Measurements from ENCODE around the gene CCDC57. TPM values are rescaled to one million over a fixed set of nuclear protein-coding genes. Genes with fewer than 3 reads are reported as not detected.

Gene CCDC57
- polyA plus RNA-seq, 1 donor from 2014 or later, result 70.9 TPM

DNA sequence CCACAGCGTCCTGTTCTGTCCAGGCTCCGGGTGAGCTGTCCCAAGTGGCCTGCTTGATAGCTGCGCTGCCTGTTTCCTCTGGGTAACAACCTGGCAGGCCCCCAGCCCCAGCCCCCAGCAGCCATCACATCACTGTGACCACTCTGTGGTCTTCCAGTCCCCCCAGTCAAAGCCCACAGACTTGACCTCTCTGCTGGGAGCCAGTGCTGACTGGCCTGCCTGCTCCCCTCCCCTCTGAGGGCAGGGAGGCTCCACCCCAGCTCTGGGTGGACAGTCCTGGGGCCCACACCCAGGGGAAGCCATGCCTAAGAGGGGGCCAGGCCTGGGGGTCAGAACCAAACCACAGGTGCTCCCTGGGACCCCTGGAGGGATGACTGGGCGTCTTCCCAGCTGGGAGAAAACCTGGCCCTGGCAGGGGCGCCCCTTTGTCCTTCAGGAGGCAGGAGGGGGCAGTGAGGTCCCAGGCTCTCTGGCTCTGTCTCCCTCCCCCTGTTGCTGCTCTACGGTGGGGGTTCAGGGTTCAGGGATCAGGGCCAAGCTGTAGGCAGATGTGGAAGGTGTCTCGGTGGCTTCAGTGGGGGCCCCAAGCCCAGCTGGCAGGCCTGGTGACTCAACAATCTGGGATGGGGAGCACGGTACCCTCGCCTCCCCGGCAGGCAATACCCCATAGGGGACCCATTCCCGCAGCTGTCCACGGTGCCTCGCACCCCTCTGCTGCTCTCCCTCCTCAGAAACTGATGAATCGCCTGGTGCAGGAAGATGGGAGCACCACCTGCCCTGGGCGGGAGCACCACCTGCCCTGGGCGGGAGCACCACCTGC lies 14.4 kb upstream of the CCDC57 start:
- Histone ChIP-seq H4K20me1 (ENCODE audit: insufficient read depth) (no peaks in the 10 kb centered on the region), H3K9me2 (ENCODE audit: insufficient read depth, low read length) (no peaks in the 10 kb centered on the region), H3K4me2 (ENCODE audit: low read length) (no peak overlapping the region), H3K9ac (ENCODE audit: low read length) (no peak overlapping the region), H2AFZ (ENCODE audit: low read depth, low read length) (no peak overlapping the region), H3K27me3 (ENCODE audit: insufficient read depth, low read depth, low read length) (peaks cover 45% of the 10 kb centered on the region), H3K4me3 (ENCODE audit: low read length) (no peak overlapping the region), H3K79me2 (replicated peaks; ENCODE audit: insufficient read depth, low read length) (no peaks in the 10 kb centered on the region), H3K9me3 (ENCODE audit: low read length) (no peaks in the 10 kb centered on the region), H3K36me3 (ENCODE audit: insufficient read depth, low read length) (no peaks in the 10 kb centered on the region), H3K27ac (ENCODE audit: low read length) (no peak overlapping the region), H3F3A (ENCODE audit: insufficient read depth, low read length, poor library complexity, severe bottlenecking) (no peaks in the 10 kb centered on the region)
- TF ChIP-seq EP300 (conservative IDR thresholded peaks at IDR 0.05; ENCODE audit: poor library complexity, severe bottlenecking), result no peak

DNA sequence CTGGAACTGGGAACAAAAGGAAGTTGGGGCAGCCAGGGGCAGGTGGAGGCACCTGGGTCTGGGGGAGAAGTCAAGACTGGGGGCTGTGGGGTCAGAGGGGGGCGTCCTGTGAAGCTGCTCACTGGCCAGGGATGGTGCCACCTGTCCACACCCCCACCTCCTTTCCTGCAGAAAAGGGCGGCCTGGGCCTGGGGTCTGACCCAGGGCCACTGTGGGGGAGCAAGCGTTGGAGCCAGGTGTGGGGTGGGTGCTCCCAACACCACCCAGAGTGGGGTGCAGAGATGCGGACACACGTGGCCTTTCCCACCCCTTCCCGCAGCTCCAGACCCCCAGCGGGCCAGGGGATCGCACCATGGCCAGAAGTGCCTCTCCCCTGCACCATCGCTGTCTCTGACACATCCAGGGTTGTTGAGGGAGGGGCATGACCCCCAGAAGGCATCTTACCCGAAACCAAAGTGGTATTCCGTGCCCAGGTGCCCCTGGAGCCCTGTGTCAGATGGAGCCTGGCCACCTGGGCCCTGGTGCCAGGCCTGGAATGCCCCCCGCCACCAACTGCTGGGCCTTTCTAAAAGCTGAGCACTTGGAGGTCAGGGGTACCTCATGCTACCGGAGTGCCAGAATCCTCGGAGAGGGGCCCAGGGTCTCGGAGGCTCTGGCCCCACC lies 13.6 kb upstream of the CCDC57 start:
- Histone ChIP-seq H4K20me1 (ENCODE audit: insufficient read depth) (no peaks in the 10 kb centered on the region), H3K9ac (ENCODE audit: low read length) (no peak overlapping the region), H3K79me2 (replicated peaks; ENCODE audit: insufficient read depth, low read length) (no peaks in the 10 kb centered on the region), H2AFZ (ENCODE audit: low read depth, low read length) (no peak overlapping the region), H3K36me3 (ENCODE audit: insufficient read depth, low read length) (no peaks in the 10 kb centered on the region), H3K27me3 (ENCODE audit: insufficient read depth, low read depth, low read length) (peaks cover 38% of the 10 kb centered on the region), H3K9me2 (ENCODE audit: insufficient read depth, low read length) (no peaks in the 10 kb centered on the region), H3K27ac (ENCODE audit: low read length) (no peak overlapping the region), H3K4me3 (ENCODE audit: low read length) (no peak overlapping the region), H3K9me3 (ENCODE audit: low read length) (no peaks in the 10 kb centered on the region), H3F3A (ENCODE audit: insufficient read depth, low read length, poor library complexity, severe bottlenecking) (no peaks in the 10 kb centered on the region), H3K4me2 (ENCODE audit: low read length) (no peak overlapping the region)
- TF ChIP-seq TAF1 (IDR thresholded peaks at IDR 0.05; ENCODE audit: low read depth) (no peak), EZH2 (IDR thresholded peaks at IDR 0.05; ENCODE audit: borderline replicate concordance, insufficient read depth, low read length, poor library complexity, severe bottlenecking) (no peak), MXI1 (conservative IDR thresholded peaks at IDR 0.05; ENCODE audit: poor library complexity, severe bottlenecking) (no peak), SMC3 (conservative IDR thresholded peaks at IDR 0.05; ENCODE audit: poor library complexity) (no peak), POLR2AphosphoS5 (IDR thresholded peaks at IDR 0.05) (no peak), EP300 (conservative IDR thresholded peaks at IDR 0.05; ENCODE audit: poor library complexity, severe bottlenecking) (no peak), RAD21 (conservative IDR thresholded peaks at IDR 0.05) (no peak)
- TF ChIP-seq, protein P1, sequence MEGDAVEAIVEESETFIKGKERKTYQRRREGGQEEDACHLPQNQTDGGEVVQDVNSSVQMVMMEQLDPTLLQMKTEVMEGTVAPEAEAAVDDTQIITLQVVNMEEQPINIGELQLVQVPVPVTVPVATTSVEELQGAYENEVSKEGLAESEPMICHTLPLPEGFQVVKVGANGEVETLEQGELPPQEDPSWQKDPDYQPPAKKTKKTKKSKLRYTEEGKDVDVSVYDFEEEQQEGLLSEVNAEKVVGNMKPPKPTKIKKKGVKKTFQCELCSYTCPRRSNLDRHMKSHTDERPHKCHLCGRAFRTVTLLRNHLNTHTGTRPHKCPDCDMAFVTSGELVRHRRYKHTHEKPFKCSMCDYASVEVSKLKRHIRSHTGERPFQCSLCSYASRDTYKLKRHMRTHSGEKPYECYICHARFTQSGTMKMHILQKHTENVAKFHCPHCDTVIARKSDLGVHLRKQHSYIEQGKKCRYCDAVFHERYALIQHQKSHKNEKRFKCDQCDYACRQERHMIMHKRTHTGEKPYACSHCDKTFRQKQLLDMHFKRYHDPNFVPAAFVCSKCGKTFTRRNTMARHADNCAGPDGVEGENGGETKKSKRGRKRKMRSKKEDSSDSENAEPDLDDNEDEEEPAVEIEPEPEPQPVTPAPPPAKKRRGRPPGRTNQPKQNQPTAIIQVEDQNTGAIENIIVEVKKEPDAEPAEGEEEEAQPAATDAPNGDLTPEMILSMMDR (IDR thresholded peaks at IDR 0.05; ENCODE audit: poor library complexity, severe bottlenecking), result no peak
- TF ChIP-seq, protein P2, sequence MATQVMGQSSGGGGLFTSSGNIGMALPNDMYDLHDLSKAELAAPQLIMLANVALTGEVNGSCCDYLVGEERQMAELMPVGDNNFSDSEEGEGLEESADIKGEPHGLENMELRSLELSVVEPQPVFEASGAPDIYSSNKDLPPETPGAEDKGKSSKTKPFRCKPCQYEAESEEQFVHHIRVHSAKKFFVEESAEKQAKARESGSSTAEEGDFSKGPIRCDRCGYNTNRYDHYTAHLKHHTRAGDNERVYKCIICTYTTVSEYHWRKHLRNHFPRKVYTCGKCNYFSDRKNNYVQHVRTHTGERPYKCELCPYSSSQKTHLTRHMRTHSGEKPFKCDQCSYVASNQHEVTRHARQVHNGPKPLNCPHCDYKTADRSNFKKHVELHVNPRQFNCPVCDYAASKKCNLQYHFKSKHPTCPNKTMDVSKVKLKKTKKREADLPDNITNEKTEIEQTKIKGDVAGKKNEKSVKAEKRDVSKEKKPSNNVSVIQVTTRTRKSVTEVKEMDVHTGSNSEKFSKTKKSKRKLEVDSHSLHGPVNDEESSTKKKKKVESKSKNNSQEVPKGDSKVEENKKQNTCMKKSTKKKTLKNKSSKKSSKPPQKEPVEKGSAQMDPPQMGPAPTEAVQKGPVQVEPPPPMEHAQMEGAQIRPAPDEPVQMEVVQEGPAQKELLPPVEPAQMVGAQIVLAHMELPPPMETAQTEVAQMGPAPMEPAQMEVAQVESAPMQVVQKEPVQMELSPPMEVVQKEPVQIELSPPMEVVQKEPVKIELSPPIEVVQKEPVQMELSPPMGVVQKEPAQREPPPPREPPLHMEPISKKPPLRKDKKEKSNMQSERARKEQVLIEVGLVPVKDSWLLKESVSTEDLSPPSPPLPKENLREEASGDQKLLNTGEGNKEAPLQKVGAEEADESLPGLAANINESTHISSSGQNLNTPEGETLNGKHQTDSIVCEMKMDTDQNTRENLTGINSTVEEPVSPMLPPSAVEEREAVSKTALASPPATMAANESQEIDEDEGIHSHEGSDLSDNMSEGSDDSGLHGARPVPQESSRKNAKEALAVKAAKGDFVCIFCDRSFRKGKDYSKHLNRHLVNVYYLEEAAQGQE (IDR thresholded peaks at IDR 0.05; ENCODE audit: borderline replicate concordance), result no peak

All from neural cell (in vitro differentiated cells).